Measurements from ENCODE around the gene LTBP3. TPM values are rescaled to one million over a fixed set of nuclear protein-coding genes. Genes with fewer than 3 reads are reported as not detected.
A peak's percentile ranks its signal among the peaks of the same experiment; 100 is the strongest.

The LTBP3 gene
- total and polyA plus RNA-seq, 11 donors = 26.3 to 125 (median 75.6) TPM

GRCh38 chr11:65498042-65498726 is 60.0 kb downstream of the LTBP3 start:
- H3K9me3 ChIP-seq = no peaks in the 10 kb centered on the region
- intact Hi-C loops (cut with DNase I) = loop anchor here in 4 of 10 donors (2.0 to 5.0 kb wide), 3 partner anchors 19 to 76 kb away; partner anchors contain the start of gene NEAT1 (in 3 of the 4)
- H3K27ac ChIP-seq = peak overlapping the region; percentile 90 to 100 (median 99)
- no peaks in the 10 kb centered on the region for H3K27me3 ChIP-seq
- H3K36me3 ChIP-seq = peaks cover 9 to 31% (median 21%) of the 10 kb centered on the region in 9 donors
- DNase-seq (peak in 2 of 5 donors; percentile 58 to 65), ATAC-seq (peak in 1 of 4 donors; percentile 17)
- no peak for TF ChIP-seq POLR2A (IDR thresholded peaks at IDR 0.05)
- TF ChIP-seq CTCF (IDR thresholded peaks at IDR 0.05) = no peak
- H3K4me1 ChIP-seq = peaks cover 11 to 44% (median 39%) of the 10 kb centered on the region in 12 donors
- peak overlapping the region; percentile 52 to 90 (median 81) for H3K4me3 ChIP-seq
- 0 to 1% (median 1%) methylated on average over 21 to 24 of the region's 24 CpGs for WGBS, 4 donors

- DNase-seq (peak; percentile 99 to 100 (median 99)), ATAC-seq (peak; percentile 77 to 93 (median 82))
- peak in 1 of 12 donors; percentile 8 for TF ChIP-seq CTCF (IDR thresholded peaks at IDR 0.05)
- TF ChIP-seq POLR2A (IDR thresholded peaks at IDR 0.05) = peak; percentile 48 to 90
- Histone ChIP-seq H3K27me3 (no peaks in the 10 kb centered on the region), H3K36me3 (peaks cover 4 to 23% (median 13%) of the 10 kb centered on the region in 9 donors), H3K27ac (peak overlapping the region; percentile 90 to 100 (median 99)), H3K4me3 (peak overlapping the region; percentile 52 to 90 (median 81)), H3K4me1 (peaks cover 19 to 52% (median 47%) of the 10 kb centered on the region in 12 donors), H3K9me3 (no peaks in the 10 kb centered on the region)
- intact Hi-C loops (cut with DNase I) = loop anchor here in 9 of 10 donors (1.0 to 5.0 kb wide), 6 partner anchors 19 to 75 kb away; partner anchors contain the start of gene NEAT1 (in 7 of the 9)
- 0 to 1% (median 0%) methylated on average over 22 to 61 of the region's 61 CpGs for WGBS, 4 donors
These were observed 60.8 kb downstream of the LTBP3 start for GRCh38 chr11:65497141-65498041.

- Histone ChIP-seq H3K4me3 (peak overlapping the region in 11 of 12 donors; percentile 20 to 90 (median 70)), H3K36me3 (peaks cover 0 to 14% (median 4%) of the 10 kb centered on the region in 9 donors), H3K9me3 (no peaks in the 10 kb centered on the region), H3K27ac (peak overlapping the region; percentile 90 to 100 (median 99)), H3K27me3 (no peaks in the 10 kb centered on the region), H3K4me1 (peaks cover 23 to 61% (median 55%) of the 10 kb centered on the region in 12 donors)
- ATAC-seq (no peak), DNase-seq (peak in 2 of 5 donors; percentile 32 to 45)
- TF ChIP-seq POLR2A (IDR thresholded peaks at IDR 0.05) (no peak), CTCF (IDR thresholded peaks at IDR 0.05) (no peak)
- intact Hi-C loops (cut with DNase I) = loop anchor here in 7 of 10 donors (1.0 to 5.0 kb wide), 4 partner anchors 19 to 74 kb away; partner anchors contain the start of gene NEAT1 (in 6 of the 7)
- 19 to 27% (median 21%) methylated on average over 15 of the region's 15 CpGs for WGBS, 4 donors
These were observed 61.6 kb downstream of the LTBP3 start for GRCh38 chr11:65496304-65497140.

All from heart left ventricle (tissue), 16 donors.